GM23248 (cell line): ENCODE data around the gene EPGN. TPM values are rescaled to one million over a fixed set of nuclear protein-coding genes. Genes with fewer than 3 reads are reported as not detected.

ENCODE experiments used
- DNase-seq: peaks from one replicate; pipeline ENCODE4 v3.0.0-alpha.2; 2015
- H2AFZ ChIP-seq: fragments of 200-600 bp; sonication (generic); 2 replicates; pipeline ENCODE4 v1.6.1; 2016; ENCODE audit warnings: antibody characterized with exemption
- H3F3A ChIP-seq: fragments of 200-600 bp; sonication (generic); 2 replicates; pipeline ENCODE4 v1.6.1; 2016; ENCODE audit warnings: mild to moderate bottlenecking, antibody characterized with exemption, mixed run types; ENCODE audit not compliant: insufficient read depth
- H3K27ac ChIP-seq: fragments of 200-600 bp; sonication (generic); 2 replicates; pipeline ENCODE4 v1.5.1; 2016; ENCODE audit warnings: mild to moderate bottlenecking
- H3K27me3 ChIP-seq: fragments of 200-600 bp; sonication (generic); replicated peaks from 2 replicates; pipeline ENCODE4 v1.6.1; 2016; ENCODE audit warnings: mild to moderate bottlenecking; ENCODE audit not compliant: insufficient read depth
- H3K36me3 ChIP-seq: fragments of 200-600 bp; sonication (generic); 2 replicates; pipeline ENCODE4 v1.6.1; 2016; ENCODE audit warnings: low read depth, mild to moderate bottlenecking
- H3K4me1 ChIP-seq: fragments of 200-600 bp; sonication (generic); 2 replicates; pipeline ENCODE4 v1.6.1; 2016; ENCODE audit warnings: mild to moderate bottlenecking; ENCODE audit not compliant: insufficient read depth
- H3K4me2 ChIP-seq: fragments of 200-600 bp; sonication (generic); one replicate; pipeline ENCODE4 v1.6.1; 2016; ENCODE audit warnings: mild to moderate bottlenecking; ENCODE audit not compliant: unreplicated experiment
- H3K4me3 ChIP-seq: fragments of 200-600 bp; sonication (generic); 2 replicates; pipeline ENCODE4 v1.5.1; 2016; ENCODE audit warnings: mild to moderate bottlenecking
- H3K79me2 ChIP-seq: fragments of 200-600 bp; sonication (generic); 2 replicates; pipeline ENCODE4 v1.6.1; 2016; ENCODE audit warnings: mild to moderate bottlenecking; ENCODE audit not compliant: insufficient read depth
- H3K9ac ChIP-seq: fragments of 200-600 bp; sonication (generic); 2 replicates; pipeline ENCODE4 v1.6.1; 2016; ENCODE audit warnings: mild to moderate bottlenecking
- H3K9me2 ChIP-seq: fragments of 200-600 bp; sonication (generic); 2 replicates; pipeline ENCODE4 v1.6.1; 2016; ENCODE audit warnings: mixed run types, mild to moderate bottlenecking, moderate library complexity; ENCODE audit not compliant: insufficient read depth
- H3K9me3 ChIP-seq: fragments of 200-600 bp; sonication (generic); one replicate; pipeline ENCODE4 v1.6.1; 2017; ENCODE audit warnings: low read depth
- H4K20me1 ChIP-seq: fragments of 200-600 bp; sonication (generic); 2 replicates; pipeline ENCODE4 v1.6.0; 2016; ENCODE audit not compliant: insufficient read depth
- EZH2 ChIP-seq: fragments of 200-600 bp; sonication (generic); IDR thresholded peaks from 2 replicates; pipeline ENCODE4 v1.6.1; 2018; ENCODE audit warnings: antibody characterized with exemption, mild to moderate bottlenecking; ENCODE audit not compliant: insufficient read depth, poor library complexity, severe bottlenecking
- EZH2phosphoT487 ChIP-seq: fragments of 200-600 bp; sonication (generic); IDR thresholded peaks from 2 replicates; pipeline ENCODE4 v1.6.1; 2018; ENCODE audit warnings: antibody characterized with exemption, moderate library complexity, mild to moderate bottlenecking, low read depth; ENCODE audit not compliant: insufficient read depth
- WGBS, 2 experiments: methylation state at CpG; one replicate each; pipeline ENCODE4 v1.1.6; 2015 to 2017; ENCODE audit warnings: low lambda C conversion rate in 2 of 2, low coverage in 1 of 2; ENCODE audit errors: missing lambda C conversion rate in 2 of 2; 5-methylcytosine and 5-hydroxymethylcytosine counted together
- in situ Hi-C: fragments of 300-500 bp; cut with MboI; formaldehyde crosslinking; loops from 2 replicates; pipeline ENCODE4 v1.15.0; 2020
- polyA plus RNA-seq: library from polyadenylated mRNA; unstranded; fragments of >200 nt; fragmentation: Nextera tagmentation; extraction: Ambion mirVana; gene quantifications from 2 replicates; pipeline ENCODE4 v1.2.1, GENCODE V29; 2016
- total RNA-seq: library from RNA; depleted of rRNA; stranded (reverse); fragments of >200 nt; shearing (Covaris generic); gene quantifications from 2 replicates; pipeline ENCODE4 v1.2.3, GENCODE V29; 2014

EPGN gene
- total and polyA plus RNA-seq, 2 experiments from 2014 or later: 0.46 to 0.86 TPM

DNA sequence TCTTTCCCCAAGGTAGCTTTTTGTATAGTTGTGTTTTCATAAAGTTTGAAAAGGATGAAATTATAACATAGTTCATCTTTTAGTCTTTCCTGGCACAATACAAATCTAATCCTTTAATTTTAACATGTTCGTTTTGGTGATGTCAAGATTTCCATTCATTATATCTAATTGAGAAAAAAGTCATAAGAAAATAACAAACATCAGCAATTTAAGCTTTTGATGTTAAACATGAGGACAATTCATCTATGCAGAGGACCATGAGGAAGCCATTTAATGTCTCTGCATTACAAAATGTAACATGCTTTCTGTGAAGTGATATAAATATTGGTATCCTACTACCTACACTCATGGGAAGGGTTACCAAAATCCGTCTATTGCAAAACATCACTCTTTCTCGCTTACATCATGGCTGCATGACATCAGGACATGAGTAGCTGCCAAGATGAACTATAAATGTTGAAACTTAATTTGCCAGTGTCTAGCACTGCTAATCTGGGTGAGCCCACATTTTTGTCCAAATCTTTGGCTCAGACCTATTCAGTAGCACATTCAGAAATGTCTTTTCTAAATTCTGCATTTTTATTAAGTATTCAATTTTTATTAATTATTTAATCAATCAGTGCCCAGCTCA lies 9.5 kb downstream of the EPGN start:
- no peaks in the 10 kb centered on the region for H3F3A ChIP-seq
- no peaks in the 10 kb centered on the region for H3K79me2 ChIP-seq
- WGBS, 2 experiments: 46 to 54% methylated on average over 3 of the region's 3 CpGs
- no peak overlapping the region for H3K4me2 ChIP-seq
- no peak overlapping the region for H3K4me3 ChIP-seq
- in situ Hi-C loops: no loop called here
- DNase-seq: peak; percentile 57
- H4K20me1 ChIP-seq: no peaks in the 10 kb centered on the region
- H3K4me1 ChIP-seq: 0 out of 2 replicates have a peak, but pooled peaks cover 3% of the 10 kb centered on the region
- no peak overlapping the region for H2AFZ ChIP-seq
- no peak for TF ChIP-seq EZH2
- no peak for TF ChIP-seq EZH2phosphoT487
- H3K9me3 ChIP-seq: no peaks in the 10 kb centered on the region
- no peaks in the 10 kb centered on the region for H3K27me3 ChIP-seq
- no peak overlapping the region for H3K9ac ChIP-seq
- no peaks in the 10 kb centered on the region for H3K36me3 ChIP-seq
- H3K9me2 ChIP-seq: no peaks in the 10 kb centered on the region
- no peak overlapping the region for H3K27ac ChIP-seq

- no peak overlapping the region for H3K9ac ChIP-seq
- no peak for DNase-seq
- H3F3A ChIP-seq: no peaks in the 10 kb centered on the region
- no peaks in the 10 kb centered on the region for H4K20me1 ChIP-seq
- no peaks in the 10 kb centered on the region for H3K36me3 ChIP-seq
- TF ChIP-seq EZH2 (no peak), EZH2phosphoT487 (no peak)
- no peak overlapping the region for H3K4me2 ChIP-seq
- in situ Hi-C loops: no loop called here
- no peaks in the 10 kb centered on the region for H3K9me2 ChIP-seq
- no peaks in the 10 kb centered on the region; the same call in 1 of the 2 replicates for H3K27me3 ChIP-seq
- H3K4me1 ChIP-seq: 0 out of 2 replicates have a peak, but pooled peaks cover 3% of the 10 kb centered on the region
- H3K27ac ChIP-seq: no peak overlapping the region
- 59 to 68% methylated on average over 2 of the region's 2 CpGs for WGBS, 2 experiments
- no peaks in the 10 kb centered on the region for H3K79me2 ChIP-seq
- no peak overlapping the region for H3K4me3 ChIP-seq
- no peaks in the 10 kb centered on the region for H3K9me3 ChIP-seq
- H2AFZ ChIP-seq: no peak overlapping the region
These were observed 10.0 kb downstream of the EPGN start for GRCh38 chr4:74318276-74318675.

- H3K4me2 ChIP-seq: no peak overlapping the region
- no peaks in the 10 kb centered on the region for H3K9me2 ChIP-seq
- H3K27ac ChIP-seq: no peak overlapping the region
- H4K20me1 ChIP-seq: no peaks in the 10 kb centered on the region
- H3F3A ChIP-seq: no peaks in the 10 kb centered on the region
- in situ Hi-C loops: no loop called here
- no peaks in the 10 kb centered on the region for H3K9me3 ChIP-seq
- H3K9ac ChIP-seq: no peak overlapping the region
- H3K79me2 ChIP-seq: no peaks in the 10 kb centered on the region
- 53 to 57% methylated on average over 6 of the region's 6 CpGs for WGBS, 2 experiments
- 0 out of 2 replicates have a peak, but pooled peaks cover 3% of the 10 kb centered on the region for H3K4me1 ChIP-seq
- DNase-seq: no peak
- H2AFZ ChIP-seq: no peak overlapping the region
- no peaks in the 10 kb centered on the region for H3K36me3 ChIP-seq
- no peak for TF ChIP-seq EZH2
- H3K4me3 ChIP-seq: no peak overlapping the region
- H3K27me3 ChIP-seq: no peaks in the 10 kb centered on the region; the same call in 1 of the 2 replicates
These were observed 11.2 kb downstream of the EPGN start for GRCh38 chr4:74319470-74319869.

DNA sequence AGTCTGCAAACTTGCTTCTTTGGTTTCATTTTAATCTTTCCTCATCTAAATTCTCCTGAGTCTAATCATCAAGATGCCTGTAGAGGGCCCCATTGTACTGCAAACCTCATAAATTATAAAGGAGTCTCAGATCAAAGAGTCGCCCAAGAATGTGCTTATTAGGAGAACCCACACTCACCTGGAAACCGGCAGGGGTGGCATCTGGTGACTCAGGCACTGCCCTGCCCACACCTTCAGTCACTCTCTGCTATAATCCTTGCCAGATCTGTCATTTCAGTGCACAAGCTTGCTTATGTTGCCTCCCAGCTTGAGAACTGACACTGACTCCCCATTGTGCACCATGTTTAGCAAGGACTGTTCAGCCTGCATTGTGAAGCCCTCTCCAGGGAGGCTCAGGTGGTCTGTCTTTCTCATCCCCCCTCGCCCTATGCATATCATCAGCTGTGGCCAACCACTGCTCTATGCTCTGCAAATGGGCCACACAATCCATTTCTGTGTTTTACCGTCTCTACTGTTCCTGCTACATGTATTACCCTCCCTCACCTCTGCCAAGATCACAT lies 12.4 kb downstream of the EPGN start:
- in situ Hi-C loops: no loop called here
- peak; percentile 73 for DNase-seq

More for the DNA sequence above, 12.4 kb downstream of the EPGN start:
- Histone ChIP-seq H2AFZ (peak overlapping the region; percentile 21), H3K9me3 (no peaks in the 10 kb centered on the region), H3K4me1 (0 out of 2 replicates have a peak, but pooled peaks cover 3% of the 10 kb centered on the region), H3K27me3 (no peaks in the 10 kb centered on the region; the same call in 1 of the 2 replicates), H3K9me2 (no peaks in the 10 kb centered on the region), H3K9ac (no peak overlapping the region), H3K36me3 (no peaks in the 10 kb centered on the region), H4K20me1 (no peaks in the 10 kb centered on the region), H3K4me2 (peak overlapping the region; percentile 34), H3K27ac (no peak overlapping the region), H3K79me2 (no peaks in the 10 kb centered on the region), H3F3A (no peaks in the 10 kb centered on the region), H3K4me3 (no peak overlapping the region)
- WGBS, 2 experiments: 25 to 33% methylated on average over 4 of the region's 4 CpGs
- TF ChIP-seq EZH2 (no peak), EZH2phosphoT487 (no peak)
